ENCODE measurements around the gene OTUD7B.

Gene OTUD7B

DNA sequence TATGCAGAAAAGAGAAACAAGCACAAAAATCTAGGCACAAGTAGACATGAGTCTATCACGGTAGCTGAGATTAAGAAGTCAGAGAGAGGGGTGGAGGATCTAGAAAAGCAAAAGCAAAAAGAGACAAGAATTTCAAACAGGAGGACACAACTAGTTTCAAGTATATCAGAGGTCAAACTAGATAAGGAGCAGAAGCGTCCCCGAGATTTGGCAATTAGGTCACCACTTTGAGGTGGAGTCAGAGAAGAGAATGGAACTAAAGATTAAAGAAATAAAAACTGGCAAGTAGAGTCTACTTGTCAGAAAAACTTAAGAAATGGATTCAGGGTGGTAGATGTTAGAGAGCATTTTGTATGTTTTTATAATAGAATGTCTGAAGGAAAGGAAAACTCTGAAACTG, 85.2 kb downstream of the OTUD7B start:
- peaks cover 46 to 50% of the 10 kb centered on the region in 2 donors for H3K36me3 ChIP-seq (ENCODE audit: control insufficient read depth in 2 of 2, insufficient read depth in 2 of 2, low read length in 2 of 2)
- H3K4me1 ChIP-seq (ENCODE audit: control insufficient read depth, insufficient read depth, low read length), result peaks cover 28% of the 10 kb centered on the region

DNA sequence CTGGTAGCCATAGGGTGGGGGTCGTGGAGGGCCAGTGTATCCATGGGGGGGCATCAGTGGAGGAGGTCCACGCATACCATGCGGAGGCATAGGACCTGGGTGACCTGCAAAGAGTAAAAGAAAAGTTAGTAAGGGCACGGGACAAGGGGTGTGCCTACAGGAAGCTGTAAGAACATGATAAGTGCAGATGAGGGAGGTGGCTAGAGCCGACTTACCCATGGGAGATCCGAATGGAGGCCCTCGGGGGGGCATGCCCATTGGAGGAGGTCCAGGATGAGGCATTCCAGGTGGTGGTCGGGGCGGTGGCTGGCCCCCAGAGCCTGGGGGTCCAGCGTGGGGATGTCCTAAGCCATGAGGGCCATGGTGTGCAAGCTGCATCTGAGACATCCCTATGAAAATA, 86.9 kb downstream of the OTUD7B start:
- Histone ChIP-seq H3K27me3 (ENCODE audit: control insufficient read depth in 1 of 2, insufficient read depth in 2 of 2, low read length in 2 of 2) (no peaks in the 10 kb centered on the region), H3K27ac (ENCODE audit: low read length) (no peak overlapping the region), H3K9me3 (ENCODE audit: control insufficient read depth in 2 of 2, low read length in 2 of 2) (no peaks in the 10 kb centered on the region), H3K4me1 (ENCODE audit: control insufficient read depth, insufficient read depth, low read length) (peaks cover 27% of the 10 kb centered on the region), H3K4me3 (ENCODE audit: low read length in 2 of 2) (no peak overlapping the region), H3K9ac (ENCODE audit: low read length in 2 of 2) (no peak overlapping the region), H3K36me3 (ENCODE audit: control insufficient read depth in 2 of 2, insufficient read depth in 2 of 2, low read length in 2 of 2) (peaks cover 33 to 38% of the 10 kb centered on the region in 2 donors)

More for the DNA sequence above, 85.2 kb downstream of the OTUD7B start:
- H3K27me3 ChIP-seq (ENCODE audit: control insufficient read depth in 1 of 2, insufficient read depth in 2 of 2, low read length in 2 of 2), result no peaks in the 10 kb centered on the region
- no peak overlapping the region for H3K27ac ChIP-seq (ENCODE audit: low read length)
- no peak overlapping the region for H3K4me3 ChIP-seq (ENCODE audit: low read length in 2 of 2)
- no peaks in the 10 kb centered on the region for H3K9me3 ChIP-seq (ENCODE audit: control insufficient read depth in 2 of 2, low read length in 2 of 2)
- no peak overlapping the region for H3K9ac ChIP-seq (ENCODE audit: low read length in 2 of 2)

DNA sequence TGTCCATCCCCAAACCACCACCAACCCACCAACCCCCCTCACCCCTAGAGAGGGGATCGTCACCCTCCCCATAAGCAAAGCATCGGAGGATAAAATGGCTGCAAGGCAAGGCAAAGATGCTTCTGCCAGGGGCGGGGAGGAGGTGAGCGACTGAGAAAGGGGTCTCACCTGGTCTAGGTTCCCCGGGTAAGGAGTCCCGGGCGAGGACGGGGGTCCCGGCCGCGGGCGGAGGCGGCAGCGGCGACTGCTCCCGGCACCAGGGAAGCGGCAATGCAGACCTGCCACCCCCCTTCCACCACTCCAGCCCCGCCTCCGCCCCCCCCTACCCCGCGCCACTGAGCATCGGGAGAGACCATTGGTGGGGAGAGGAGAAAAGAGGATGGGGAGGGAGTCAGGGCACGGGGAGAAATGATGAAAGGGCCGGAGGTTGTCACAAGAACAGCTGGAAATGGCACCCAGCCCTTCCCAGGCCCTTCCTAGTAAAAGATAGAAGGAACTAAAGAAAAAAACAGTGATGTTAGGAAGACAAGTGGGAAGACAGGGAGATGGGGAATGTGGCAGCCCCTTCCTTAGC, 92.9 kb downstream of the OTUD7B start, which contains the start of gene SV2A:
TSS of gene SV2A (minus strand) at position 274 of the 574 bp plus-strand sequence. CDS start 4,004 bp downstream, outside the sequence.
- Histone ChIP-seq H3K27ac (ENCODE audit: low read length) (no peak within 1 kb of the TSS), H3K27me3 (ENCODE audit: control insufficient read depth in 1 of 2, insufficient read depth in 2 of 2, low read length in 2 of 2) (peaks cover 0 to 3% of the 10 kb centered on the region in 2 donors), H3K4me3 (ENCODE audit: low read length in 2 of 2) (peak within 1 kb of the TSS; percentile 79 to 84), H3K9ac (ENCODE audit: low read length in 2 of 2) (peak within 1 kb of the TSS; percentile 68 to 76), H3K9me3 (ENCODE audit: control insufficient read depth in 2 of 2, low read length in 2 of 2) (no peaks in the 10 kb centered on the region), H3K36me3 (ENCODE audit: control insufficient read depth in 2 of 2, insufficient read depth in 2 of 2, low read length in 2 of 2) (no peaks in the 10 kb centered on the region), H3K4me1 (ENCODE audit: control insufficient read depth, insufficient read depth, low read length) (peaks cover 14% of the 10 kb centered on the region)

DNA sequence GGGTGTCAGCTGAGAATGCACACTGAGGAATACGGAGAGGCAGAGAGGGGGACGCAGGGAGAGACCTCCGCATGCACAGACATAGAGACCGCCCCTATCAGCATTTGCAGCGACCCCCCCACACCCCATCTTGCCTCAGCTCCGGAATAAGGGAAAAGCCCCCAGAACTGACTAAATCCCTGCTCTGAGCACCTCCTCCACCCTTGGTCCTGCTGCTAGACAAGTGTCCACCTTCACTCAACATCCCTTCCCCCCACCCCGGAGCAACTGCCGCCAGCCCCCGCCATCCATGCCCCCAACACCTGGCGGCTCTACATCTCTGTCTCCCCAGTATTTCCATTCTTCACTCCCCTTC, 93.7 kb downstream of the OTUD7B start:
- H3K27ac ChIP-seq (ENCODE audit: low read length), result no peak overlapping the region
- no peaks in the 10 kb centered on the region for H3K9me3 ChIP-seq (ENCODE audit: control insufficient read depth in 2 of 2, low read length in 2 of 2)
- peaks cover 0 to 3% of the 10 kb centered on the region in 2 donors for H3K27me3 ChIP-seq (ENCODE audit: control insufficient read depth in 1 of 2, insufficient read depth in 2 of 2, low read length in 2 of 2)
- peaks cover 14% of the 10 kb centered on the region for H3K4me1 ChIP-seq (ENCODE audit: control insufficient read depth, insufficient read depth, low read length)
- peak overlapping the region; percentile 79 to 84 for H3K4me3 ChIP-seq (ENCODE audit: low read length in 2 of 2)
- no peaks in the 10 kb centered on the region for H3K36me3 ChIP-seq (ENCODE audit: control insufficient read depth in 2 of 2, insufficient read depth in 2 of 2, low read length in 2 of 2)
- peak overlapping the region in 1 of 2 donors; percentile 76 for H3K9ac ChIP-seq (ENCODE audit: low read length in 2 of 2)

DNA sequence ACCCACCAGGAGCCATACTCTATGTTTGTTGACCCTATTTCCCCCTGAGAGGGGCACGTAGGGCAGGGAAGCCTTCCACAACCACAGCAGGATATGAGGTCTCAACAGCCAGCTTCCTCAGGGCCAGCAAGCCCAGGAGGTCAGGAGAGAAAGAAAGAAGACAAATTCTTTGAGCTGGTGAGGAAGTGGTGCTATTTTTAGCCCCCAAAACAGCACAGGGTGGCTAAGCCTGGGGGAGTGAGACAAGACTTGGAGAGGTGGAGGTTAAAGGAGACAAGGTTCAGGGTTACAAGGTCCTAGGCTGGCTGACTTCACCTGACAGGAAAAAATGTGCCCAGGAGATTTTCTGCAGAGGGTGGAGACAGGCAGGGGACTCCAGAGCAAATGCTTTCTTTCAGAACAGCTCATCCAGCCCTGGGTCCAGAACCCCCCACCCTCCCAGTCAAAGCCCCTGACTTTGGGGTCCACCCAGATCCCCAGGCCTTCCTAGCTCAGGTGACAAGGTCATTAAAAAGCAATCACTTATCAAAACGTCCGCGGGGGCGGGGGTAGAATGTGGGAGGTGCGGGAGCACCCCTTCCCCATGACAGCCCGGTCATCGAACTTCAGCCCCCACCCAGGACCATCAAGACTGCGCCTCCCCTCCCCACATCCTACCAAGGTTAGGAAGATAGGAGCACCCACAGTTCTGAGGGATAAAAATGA, 94.2 kb downstream of the OTUD7B start:
- H3K9ac ChIP-seq (ENCODE audit: low read length in 2 of 2), result peak overlapping the region; percentile 29 to 76
- H3K36me3 ChIP-seq (ENCODE audit: control insufficient read depth in 2 of 2, insufficient read depth in 2 of 2, low read length in 2 of 2), result no peaks in the 10 kb centered on the region
- H3K27me3 ChIP-seq (ENCODE audit: control insufficient read depth in 1 of 2, insufficient read depth in 2 of 2, low read length in 2 of 2), result peaks cover 0 to 3% of the 10 kb centered on the region in 2 donors
- no peaks in the 10 kb centered on the region for H3K9me3 ChIP-seq (ENCODE audit: control insufficient read depth in 2 of 2, low read length in 2 of 2)
- no peak overlapping the region for H3K27ac ChIP-seq (ENCODE audit: low read length)
- peak overlapping the region; percentile 48 to 79 for H3K4me3 ChIP-seq (ENCODE audit: low read length in 2 of 2)
- peaks cover 14% of the 10 kb centered on the region for H3K4me1 ChIP-seq (ENCODE audit: control insufficient read depth, insufficient read depth, low read length)

DNA sequence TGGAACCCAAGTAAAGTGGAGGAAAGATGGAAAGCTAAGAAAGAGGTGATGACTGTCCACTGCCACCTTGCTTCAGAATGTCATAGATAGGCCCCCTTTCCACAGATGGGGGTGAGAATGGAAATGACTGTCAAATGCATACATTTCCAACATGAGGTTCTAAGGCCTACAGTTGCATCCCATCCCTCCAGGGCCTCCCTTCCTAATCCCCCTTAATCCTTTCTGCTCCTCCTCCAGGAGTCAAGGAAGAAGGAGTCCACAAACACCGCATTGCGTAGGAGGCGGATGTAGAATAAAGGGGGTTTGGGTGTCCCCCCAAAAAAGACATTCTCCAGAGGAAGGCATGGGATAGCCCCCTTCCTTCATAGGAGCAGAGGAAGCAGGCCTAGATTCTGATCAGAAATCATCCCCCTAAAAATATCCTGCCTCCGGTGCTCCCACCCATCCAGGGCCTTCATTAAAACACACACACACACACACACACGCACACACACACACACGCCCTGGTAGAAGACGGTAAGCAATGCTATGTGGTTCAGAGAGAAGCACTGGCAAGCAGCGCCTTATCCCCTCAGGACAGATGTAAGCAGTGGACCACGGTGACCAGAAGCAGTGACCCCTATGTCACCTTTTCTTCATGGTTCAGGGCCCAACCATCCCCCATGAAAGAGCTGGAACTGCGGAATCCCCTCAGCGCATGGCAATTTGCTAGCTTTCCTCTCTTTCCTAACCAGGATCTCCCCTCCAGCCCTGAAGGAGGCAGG, 94.9 kb downstream of the OTUD7B start:
- Histone ChIP-seq H3K36me3 (ENCODE audit: control insufficient read depth in 2 of 2, insufficient read depth in 2 of 2, low read length in 2 of 2) (no peaks in the 10 kb centered on the region), H3K9me3 (ENCODE audit: control insufficient read depth in 2 of 2, low read length in 2 of 2) (no peaks in the 10 kb centered on the region), H3K9ac (ENCODE audit: low read length in 2 of 2) (no peak overlapping the region), H3K4me1 (ENCODE audit: control insufficient read depth, insufficient read depth, low read length) (peaks cover 14% of the 10 kb centered on the region), H3K27ac (ENCODE audit: low read length) (no peak overlapping the region), H3K4me3 (ENCODE audit: low read length in 2 of 2) (no peak overlapping the region), H3K27me3 (ENCODE audit: control insufficient read depth in 1 of 2, insufficient read depth in 2 of 2, low read length in 2 of 2) (peaks cover 0 to 3% of the 10 kb centered on the region in 2 donors)

DNA sequence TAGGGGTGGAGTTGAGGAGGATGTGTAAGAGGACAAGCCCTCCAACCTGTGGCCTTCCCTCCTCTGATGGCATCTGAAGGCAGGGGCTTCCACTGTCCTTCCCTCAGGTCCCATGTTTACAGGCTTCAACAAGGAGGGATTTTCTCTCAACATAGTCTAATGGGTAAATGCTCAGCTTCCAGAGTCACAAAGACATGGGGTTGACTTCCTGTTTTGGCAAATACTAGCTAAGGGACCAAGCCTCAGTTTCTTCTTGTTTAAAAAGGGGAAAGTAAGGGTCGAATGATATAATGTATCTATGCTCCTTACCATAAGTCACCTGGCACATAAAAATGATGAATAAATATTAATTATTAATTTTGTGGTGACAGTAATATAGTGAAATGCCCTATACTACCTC, 96.0 kb downstream of the OTUD7B start:
- no peak overlapping the region for H3K4me3 ChIP-seq (ENCODE audit: low read length in 2 of 2)
- H3K9ac ChIP-seq (ENCODE audit: low read length in 2 of 2), result no peak overlapping the region
- peaks cover 0 to 3% of the 10 kb centered on the region in 2 donors for H3K27me3 ChIP-seq (ENCODE audit: control insufficient read depth in 1 of 2, insufficient read depth in 2 of 2, low read length in 2 of 2)
- H3K27ac ChIP-seq (ENCODE audit: low read length), result no peak overlapping the region
- H3K4me1 ChIP-seq (ENCODE audit: control insufficient read depth, insufficient read depth, low read length), result peaks cover 14% of the 10 kb centered on the region
- H3K9me3 ChIP-seq (ENCODE audit: control insufficient read depth in 2 of 2, low read length in 2 of 2), result no peaks in the 10 kb centered on the region
- H3K36me3 ChIP-seq (ENCODE audit: control insufficient read depth in 2 of 2, insufficient read depth in 2 of 2, low read length in 2 of 2), result no peaks in the 10 kb centered on the region

DNA sequence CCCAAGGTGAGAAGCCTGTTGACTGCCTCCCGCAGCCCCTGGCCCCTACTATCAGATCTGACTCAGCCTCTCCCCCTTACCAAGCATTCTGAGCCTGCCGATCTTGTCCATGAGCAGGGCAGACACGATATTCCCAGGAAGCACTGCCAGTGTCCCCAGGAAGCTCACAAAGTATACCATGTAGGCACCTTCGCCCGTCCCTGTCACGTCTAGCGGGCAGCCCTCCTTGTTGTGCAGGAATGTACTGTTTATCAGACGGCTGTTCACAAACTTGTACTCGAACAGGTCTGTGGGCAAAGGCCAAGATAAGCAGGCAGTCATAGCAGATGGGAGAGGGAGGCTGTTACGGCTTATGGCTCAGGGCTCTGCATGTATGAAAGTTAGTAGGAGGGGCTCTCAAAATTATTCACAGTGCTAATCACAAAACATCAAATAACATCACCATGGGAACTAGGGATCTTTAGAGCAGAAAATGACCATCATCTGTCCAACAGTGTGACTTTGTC, 103.9 kb downstream of the OTUD7B start:
- Histone ChIP-seq H3K27ac (ENCODE audit: low read length) (no peak overlapping the region), H3K4me3 (ENCODE audit: low read length in 2 of 2) (no peak overlapping the region)

DNA sequence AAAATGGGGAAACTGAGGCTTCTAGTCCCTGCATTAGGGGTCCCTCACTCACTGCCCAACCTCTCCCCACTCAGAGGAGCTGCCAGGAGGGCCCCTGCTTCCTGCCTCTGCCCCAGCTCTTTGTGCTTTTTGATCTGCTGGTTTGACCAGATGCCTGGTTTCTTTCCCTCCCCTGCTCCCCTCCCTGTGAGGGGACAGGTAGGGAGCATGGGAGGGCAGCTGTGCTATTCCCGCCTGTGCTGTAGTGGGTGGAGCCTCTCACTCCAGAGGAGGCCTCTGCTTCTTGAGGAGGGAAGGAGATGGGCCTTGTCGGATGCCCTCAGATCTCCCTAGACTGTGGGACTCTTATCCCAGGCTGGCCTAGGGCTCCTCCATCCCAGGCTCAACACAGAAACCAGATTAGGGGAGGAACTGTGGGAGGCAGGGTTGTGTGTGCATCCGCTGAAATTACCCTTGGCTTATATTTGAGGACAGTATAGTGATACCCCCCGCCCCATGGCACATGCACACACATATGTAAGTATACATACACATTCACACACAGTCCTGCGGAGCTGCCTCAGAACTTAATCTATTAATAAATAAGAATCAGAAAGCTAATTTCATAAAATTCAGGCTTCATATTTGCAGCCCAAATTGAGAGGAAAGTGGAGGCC, 106.6 kb downstream of the OTUD7B start:
- no peaks in the 10 kb centered on the region for H3K27me3 ChIP-seq (ENCODE audit: control insufficient read depth in 1 of 2, insufficient read depth in 2 of 2, low read length in 2 of 2)
- H3K27ac ChIP-seq (ENCODE audit: low read length), result no peak overlapping the region
- no peak overlapping the region for H3K9ac ChIP-seq (ENCODE audit: low read length in 2 of 2)
- H3K4me3 ChIP-seq (ENCODE audit: low read length in 2 of 2), result no peak overlapping the region
- no peaks in the 10 kb centered on the region for H3K9me3 ChIP-seq (ENCODE audit: control insufficient read depth in 2 of 2, low read length in 2 of 2)
- H3K4me1 ChIP-seq (ENCODE audit: control insufficient read depth, insufficient read depth, low read length), result peaks cover 15% of the 10 kb centered on the region
- peaks cover 0 to 9% of the 10 kb centered on the region in 2 donors for H3K36me3 ChIP-seq (ENCODE audit: control insufficient read depth in 2 of 2, insufficient read depth in 2 of 2, low read length in 2 of 2)

More for the DNA sequence above, 103.9 kb downstream of the OTUD7B start:
- Histone ChIP-seq H3K4me1 (ENCODE audit: control insufficient read depth, insufficient read depth, low read length) (no peaks in the 10 kb centered on the region), H3K9me3 (ENCODE audit: control insufficient read depth in 2 of 2, low read length in 2 of 2) (no peaks in the 10 kb centered on the region), H3K27me3 (ENCODE audit: control insufficient read depth in 1 of 2, insufficient read depth in 2 of 2, low read length in 2 of 2) (no peaks in the 10 kb centered on the region), H3K9ac (ENCODE audit: low read length in 2 of 2) (no peak overlapping the region), H3K36me3 (ENCODE audit: control insufficient read depth in 2 of 2, insufficient read depth in 2 of 2, low read length in 2 of 2) (peaks cover 0 to 11% of the 10 kb centered on the region in 2 donors)
